T-helper 1 cell treated with Interleukin-12 subunit alpha and Interleukin-12 subunit beta and Interleukin-4 antibody, amounts not matched to agents 30 ng/mL and 1 ng/mL, for 36 hours (primary cell): ENCODE data around the gene CA12. TPM values are rescaled to one million over a fixed set of nuclear protein-coding genes. Genes with fewer than 3 reads are reported as not detected.

Source experiments
- intact Hi-C: fragments of 100-400 bp; cut with micrococcal nuclease; formaldehyde crosslinking; loops from one replicate; pipeline ENCODE4 v1.15.1; 2024
- total RNA-seq: library from RNA; stranded (reverse); gene quantifications from 2 replicates; pipeline ENCODE4 v1.2.3, GENCODE V29; 2022

Gene CA12
- total RNA-seq, 1 donor from 2014 or later: not detected

DNA sequence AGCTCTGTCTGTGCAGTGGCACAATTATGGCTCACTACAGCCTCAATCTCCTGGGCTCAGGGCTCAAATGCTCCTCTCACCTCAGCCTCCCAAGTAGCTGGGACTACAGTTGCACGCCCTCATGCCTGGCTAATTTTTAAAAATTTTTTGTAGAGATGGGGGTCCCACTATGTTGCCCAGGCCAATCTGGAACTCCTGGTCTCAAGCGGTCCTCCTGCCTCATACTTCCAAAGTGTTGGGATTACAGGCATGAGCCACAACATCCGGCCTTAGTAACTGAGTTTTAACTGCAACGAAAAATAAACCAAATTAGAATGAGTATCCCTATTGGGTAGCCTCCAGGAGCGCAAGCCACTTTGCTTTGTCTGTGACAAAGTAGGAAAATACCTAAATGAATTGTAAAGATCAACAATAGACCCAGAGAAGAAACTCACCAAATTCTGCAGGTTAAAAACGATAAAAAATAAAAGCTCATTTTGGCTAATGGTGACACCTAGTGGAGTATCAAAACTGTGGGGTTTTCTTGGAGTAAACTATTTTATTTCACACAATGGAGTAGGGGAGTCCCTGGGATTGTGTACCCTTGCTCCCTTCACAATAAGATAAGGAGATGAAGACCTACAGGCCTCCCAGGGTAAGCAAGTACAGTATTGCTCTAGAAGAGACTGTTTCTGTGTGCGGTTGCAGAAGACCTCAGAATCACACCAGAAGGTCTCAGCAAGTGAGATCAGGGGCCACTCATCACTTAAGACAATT is 21.0 kb upstream of the CA12 start:
- intact Hi-C loops: loop anchor here (1.0 to 5.0 kb wide), 6 partner anchors 114 to 665 kb away; partner anchors contain the start of gene RPS27L

DNA sequence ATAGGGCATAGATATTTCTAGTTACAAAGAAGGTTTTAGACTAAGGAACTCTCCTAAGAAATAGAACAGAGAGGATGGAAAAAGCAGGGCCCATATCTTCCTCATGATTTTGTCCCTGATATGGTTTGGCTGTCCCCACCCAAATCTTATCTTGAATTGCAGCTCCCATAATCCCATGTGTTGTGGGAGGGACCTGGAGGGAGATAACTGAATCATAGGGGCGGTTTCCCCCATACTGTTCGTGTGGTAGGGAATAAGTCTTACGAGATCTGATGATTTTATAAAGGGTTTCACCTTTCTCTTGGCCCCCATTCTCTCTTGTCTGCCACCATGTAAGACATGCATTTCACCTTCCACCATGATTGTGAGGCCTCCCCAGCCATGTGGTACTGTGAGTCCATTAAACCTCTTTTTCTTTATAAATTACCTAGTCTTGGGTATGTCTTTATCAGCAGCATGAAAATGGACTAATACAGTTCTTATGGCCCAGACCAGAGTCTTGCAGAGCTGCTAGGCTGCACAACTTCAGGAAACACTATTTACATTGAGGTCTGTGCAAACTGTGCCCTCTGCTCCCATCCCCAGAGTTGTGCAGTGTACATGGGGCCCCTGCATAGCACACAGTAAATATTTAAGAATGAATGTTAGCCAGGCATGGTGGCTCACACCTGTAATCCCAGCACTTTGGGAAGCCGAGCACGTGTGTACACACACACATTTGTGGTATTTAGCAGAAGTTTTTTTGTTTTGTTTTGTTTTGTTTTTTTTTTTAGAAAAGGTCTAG is 20.3 kb upstream of the CA12 start:
- intact Hi-C loops: loop anchor here (1.0 to 5.0 kb wide), 3 partner anchors 245 to 665 kb away; partner anchors contain the start of gene RPS27L

DNA sequence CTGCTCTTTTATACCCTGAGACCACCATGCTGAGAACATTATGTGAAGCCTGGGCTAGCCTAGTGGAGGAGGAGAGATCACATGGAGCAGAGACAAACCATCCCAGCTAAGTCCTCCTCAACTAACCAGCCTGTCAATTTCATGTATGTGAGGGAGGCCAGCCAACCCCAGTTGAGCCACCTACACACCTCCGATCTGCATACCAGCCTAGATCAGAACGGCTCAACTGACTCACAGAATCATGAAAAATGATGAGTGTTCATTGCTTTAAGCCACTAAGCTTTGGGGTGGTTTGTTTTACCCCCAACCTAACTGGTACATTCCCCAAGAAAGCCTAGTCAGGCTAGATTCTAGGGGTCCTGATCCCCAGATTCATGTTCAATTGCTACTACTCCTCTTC is 19.4 kb upstream of the CA12 start:
- intact Hi-C loops: loop anchor here (5.0 kb wide), 1 partner anchor 666 kb away; no protein-coding TSS in a partner anchor

DNA sequence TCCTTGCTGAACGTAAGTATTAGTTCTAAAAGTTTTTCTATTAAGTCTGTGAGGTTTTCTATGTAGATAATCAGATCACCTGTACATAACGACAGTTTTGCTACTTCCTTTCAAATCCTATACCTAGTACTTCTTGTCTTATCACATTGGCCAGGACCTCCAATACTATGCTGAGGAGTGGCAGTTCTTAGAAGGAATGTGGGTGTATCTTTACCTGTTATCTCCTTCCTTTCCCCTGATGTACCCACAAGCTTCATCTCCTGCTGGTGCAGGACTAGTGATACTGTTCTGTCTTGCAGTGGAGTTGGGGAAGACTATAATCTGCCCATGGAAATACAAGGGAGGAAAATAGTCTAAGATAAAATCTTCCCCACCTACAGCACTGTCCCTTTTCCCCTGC is 16.8 kb upstream of the CA12 start:
- intact Hi-C loops: no loop called here

GRCh38 chr15:63396152-63396928 is 14.7 kb upstream of the CA12 start:
- intact Hi-C loops: no loop called here

- intact Hi-C loops: no loop called here
These were observed 14.1 kb upstream of the CA12 start for GRCh38 chr15:63395730-63396151.

GRCh38 chr15:63392361-63393009 is 10.8 kb upstream of the CA12 start:
- intact Hi-C loops: no loop called here

DNA sequence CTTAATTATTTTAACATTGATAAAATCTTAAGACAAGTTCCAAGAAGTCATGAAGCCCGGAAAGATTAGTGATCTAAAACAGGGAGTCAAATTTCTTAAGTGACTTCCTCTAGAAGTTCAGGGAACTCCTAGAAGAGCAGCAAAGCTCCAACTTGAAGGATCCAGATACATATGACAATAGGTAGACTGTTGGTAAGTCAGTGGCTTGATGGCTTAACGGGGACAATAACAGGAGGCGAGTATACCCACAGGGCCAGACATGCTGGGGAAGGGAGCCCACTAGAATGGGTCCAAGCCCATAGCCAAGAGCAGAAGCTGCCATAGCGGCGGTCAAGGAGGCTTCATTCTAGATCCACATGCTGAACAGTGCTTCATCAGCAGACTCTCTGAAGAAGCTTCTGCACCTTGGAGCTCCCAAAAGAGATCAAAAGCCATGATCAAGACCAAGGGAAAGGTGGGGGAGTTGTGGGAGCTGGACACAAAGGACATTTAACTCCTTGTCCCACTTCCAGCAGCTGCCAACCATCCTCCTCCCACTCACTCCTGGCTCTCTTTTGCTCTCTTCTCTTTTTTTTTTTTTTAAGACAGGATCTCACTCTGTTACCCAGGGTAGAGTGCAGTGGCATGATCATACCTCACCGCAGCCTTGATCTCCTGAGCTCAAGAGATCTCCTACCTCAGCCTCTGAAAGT is 10.2 kb upstream of the CA12 start:
- intact Hi-C loops: no loop called here

DNA sequence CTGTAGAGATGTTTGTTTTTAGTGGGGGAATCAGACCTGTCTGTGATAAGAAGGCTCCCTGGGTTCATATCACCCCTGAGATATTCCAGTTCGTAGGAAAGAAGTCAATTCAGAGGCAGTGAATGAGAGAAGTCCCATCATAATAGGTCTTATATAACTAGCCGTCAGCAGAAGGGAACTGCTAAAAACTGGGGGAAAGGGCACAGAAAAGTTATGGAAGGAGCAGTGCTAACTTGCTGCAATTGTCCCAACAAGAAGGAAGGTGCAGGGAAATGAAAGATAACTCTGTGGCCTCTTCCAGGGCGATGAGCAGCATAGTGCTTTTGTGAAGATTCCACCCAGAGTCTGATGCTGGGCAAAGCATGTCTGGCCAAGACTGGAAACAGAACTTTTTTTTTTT is 9.0 kb upstream of the CA12 start:
- intact Hi-C loops: no loop called here

DNA sequence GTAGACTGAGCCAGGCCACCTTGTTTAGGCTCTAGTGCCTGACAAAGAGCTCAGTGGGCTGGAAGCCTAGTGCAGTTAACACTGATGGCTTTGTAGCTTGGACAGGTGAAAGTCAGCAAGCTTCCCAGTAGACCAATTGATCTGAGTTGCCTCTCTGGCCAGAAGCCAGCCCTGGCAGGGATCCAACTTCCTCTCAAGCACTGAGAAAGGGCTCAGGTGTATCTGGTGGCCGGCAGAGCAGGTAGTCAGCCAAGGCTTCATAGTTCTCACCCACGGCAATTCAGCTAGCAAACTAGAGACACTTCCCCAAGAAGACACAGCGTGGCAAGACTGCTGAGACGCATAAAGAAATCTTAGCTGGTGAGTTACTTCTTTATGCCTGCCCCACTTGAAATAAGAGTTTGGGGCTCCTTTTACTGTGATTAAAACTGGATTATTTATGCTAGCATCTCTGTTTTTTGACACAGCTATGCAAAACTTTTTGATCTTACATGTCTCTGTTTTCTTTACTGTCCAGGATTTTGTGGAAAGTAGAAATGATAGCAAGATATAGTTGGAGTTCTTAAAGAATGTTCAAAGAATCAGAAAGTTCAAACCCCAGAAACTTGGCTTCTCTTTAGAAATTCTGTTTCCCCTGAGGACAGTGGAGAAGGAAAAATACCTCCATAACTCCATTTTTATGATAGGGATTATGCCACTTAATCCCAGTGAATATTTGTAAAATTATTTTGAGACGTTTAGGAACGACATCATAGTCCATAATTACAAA is 8.4 kb upstream of the CA12 start:
- intact Hi-C loops: no loop called here

DNA sequence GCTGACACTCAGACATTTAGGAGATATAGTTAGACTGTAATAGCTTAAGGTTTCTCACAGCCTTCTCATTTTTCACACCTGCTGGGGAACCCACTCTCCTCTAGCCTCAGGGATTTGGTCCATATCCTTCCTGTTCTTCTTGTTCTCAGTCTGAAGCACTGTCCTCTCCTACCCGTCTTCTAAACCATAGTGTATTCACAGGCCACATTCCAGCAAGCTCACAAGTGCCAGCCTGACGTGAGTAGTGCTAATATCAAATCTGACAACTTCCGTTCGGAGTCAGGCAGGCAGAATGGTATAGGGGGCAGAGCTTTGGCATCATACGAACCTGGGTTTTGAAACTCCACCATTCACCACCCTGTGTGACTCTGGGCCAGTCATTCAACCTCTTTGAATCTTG is 6.9 kb upstream of the CA12 start:
- intact Hi-C loops: no loop called here

DNA sequence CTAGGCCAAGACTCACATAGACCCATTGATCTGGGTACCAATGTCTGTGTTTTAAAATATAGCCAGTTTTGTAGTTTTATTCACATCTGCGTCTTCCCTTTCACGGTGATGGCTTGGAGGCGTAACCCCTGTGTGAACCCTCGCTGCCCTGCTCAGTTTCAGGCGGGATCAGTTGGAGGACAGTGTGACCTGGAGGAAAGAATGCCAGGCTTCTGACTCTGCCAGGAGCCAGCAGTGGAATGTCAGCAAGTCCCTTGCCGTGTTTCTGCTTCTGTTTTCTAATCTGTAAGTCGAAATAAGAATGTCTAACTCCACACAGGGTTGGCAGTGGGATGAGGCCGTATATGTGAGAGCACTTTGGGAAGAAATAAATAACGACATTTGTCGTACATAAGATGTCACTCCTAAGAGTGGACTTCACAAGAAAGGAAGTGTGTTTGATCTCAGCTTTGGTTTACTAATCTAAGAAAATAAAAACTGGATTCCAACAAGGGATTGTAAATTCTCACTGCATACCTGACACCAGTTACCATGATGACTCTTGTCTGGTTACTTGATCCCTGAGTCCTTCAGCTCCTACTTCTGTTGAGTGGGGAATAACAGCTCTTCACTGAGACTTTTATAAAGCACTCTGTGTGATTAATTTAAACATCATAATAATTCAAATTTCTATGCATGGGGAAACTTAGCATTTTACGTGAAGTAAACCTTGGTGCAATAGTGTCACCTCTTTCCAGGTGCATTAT is 6.3 kb upstream of the CA12 start:
- intact Hi-C loops: no loop called here

DNA sequence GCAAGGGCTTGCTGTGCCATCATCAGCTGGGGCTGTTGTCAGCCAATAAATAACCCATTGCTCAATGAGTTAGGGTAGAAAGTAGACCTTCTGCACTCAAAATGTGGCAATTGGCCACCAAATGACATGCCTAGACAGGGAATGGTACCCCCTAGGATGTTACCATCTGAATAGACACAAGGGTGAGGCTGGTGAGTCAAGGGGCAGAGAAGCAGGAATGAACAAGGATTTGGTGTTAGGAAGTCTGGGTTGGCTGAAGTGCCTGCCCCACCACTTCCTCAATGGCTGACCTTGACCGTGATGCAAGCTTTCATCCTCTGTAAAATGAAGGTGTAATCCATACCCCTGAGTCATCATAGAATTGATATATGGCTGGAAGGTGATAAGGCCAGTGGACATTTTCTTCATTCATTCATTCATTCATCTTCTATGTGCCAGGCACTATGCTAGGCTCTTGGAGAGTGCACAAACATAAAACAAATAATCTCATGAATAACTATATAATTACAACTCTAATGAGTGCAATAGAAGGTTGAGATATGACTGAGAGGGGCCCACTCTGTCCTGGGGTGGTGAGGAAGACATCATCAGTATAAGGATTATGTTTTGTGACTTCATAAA is 4.4 kb upstream of the CA12 start:
- intact Hi-C loops: no loop called here

- intact Hi-C loops: no loop called here
These were observed 3.3 kb upstream of the CA12 start for GRCh38 chr15:63384906-63385305.

- intact Hi-C loops: no loop called here
These were observed 1.5 kb upstream of the CA12 start for GRCh38 chr15:63382966-63383710.

GRCh38 chr15:63380808-63381282 is 801 bp downstream of the CA12 start:
- intact Hi-C loops: no loop called here

DNA sequence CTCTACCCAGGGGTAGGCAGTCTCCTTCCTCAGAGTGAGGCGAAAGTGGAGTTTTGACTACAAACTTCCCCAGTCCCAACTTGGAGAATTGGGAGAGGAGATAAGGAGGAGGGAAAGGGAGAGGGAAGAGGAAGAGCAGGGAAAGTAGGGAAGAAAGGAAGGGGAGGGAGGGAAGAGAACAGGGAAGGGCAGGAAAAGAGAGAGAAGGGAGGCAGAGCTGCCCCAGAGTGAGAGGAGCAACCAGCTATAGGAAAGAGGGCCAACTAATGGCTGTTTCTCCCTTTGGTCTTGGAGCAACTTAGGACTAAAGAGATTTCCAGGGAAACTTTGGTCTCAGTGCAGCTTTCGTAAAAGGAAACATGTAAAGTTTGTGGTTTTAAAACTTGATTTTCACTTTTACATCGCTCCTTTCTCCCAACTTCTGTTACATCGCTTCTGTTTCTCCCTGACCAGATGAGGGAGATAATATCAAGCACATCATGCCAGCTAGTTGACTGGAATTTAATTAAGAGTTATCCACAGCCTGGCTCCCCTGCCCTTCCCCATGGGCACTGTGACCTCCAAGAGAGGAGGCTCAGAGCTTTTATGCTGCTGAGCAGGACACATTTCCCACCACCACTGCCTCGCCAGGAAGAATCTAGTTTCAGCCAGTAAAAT is 1.4 kb downstream of the CA12 start:
- intact Hi-C loops: no loop called here
